ENCODE data around the gene TMC7. TPM values are rescaled to one million over a fixed set of nuclear protein-coding genes. Genes with fewer than 3 reads are reported as not detected.

Gene TMC7
- total and polyA plus RNA-seq, 2 of the 13 experiments (the other 11 are each of a cell fraction or from before 2014, with no cell fraction given) = 1.2 to 5.1 TPM

GRCh38 chr16:19071811-19072777, 88.4 kb downstream of the TMC7 start (continued):
- 0 out of 2 replicates have a peak, but pooled peaks have one; percentile 59 for TF ChIP-seq ZSCAN5A (CRISPR knock-in tag; IDR thresholded peaks at IDR 0.05; ENCODE audit: borderline replicate concordance)
- TF ChIP-seq BCLAF1 (IDR thresholded peaks at IDR 0.05) = no peak
- no peak for TF ChIP-seq ZNF143 (CRISPR knock-in tag; IDR thresholded peaks at IDR 0.05)
- 0 out of 2 replicates have a peak, but pooled peaks have one; percentile 35 for TF ChIP-seq KDM3A (CRISPR knock-in tag; IDR thresholded peaks at IDR 0.05; ENCODE audit: low read depth)
- no peak for TF ChIP-seq ZSCAN22 (CRISPR knock-in tag; IDR thresholded peaks at IDR 0.05)
- no peak for TF ChIP-seq ARNTL (CRISPR knock-in tag; IDR thresholded peaks at IDR 0.05)
- TF ChIP-seq ZNF282 (IDR thresholded peaks at IDR 0.05; ENCODE audit: partially characterized antibody) = no peak
- no peak for TF ChIP-seq TRAFD1 (CRISPR knock-in tag; IDR thresholded peaks at IDR 0.05; ENCODE audit: borderline replicate concordance)
- TF ChIP-seq KLF6 (CRISPR knock-in tag; IDR thresholded peaks at IDR 0.05) = no peak; the same call in 1 of the 2 replicates
- TF ChIP-seq EEA1 (CRISPR knock-in tag; IDR thresholded peaks at IDR 0.05; ENCODE audit: borderline replicate concordance) = no peak
- TF ChIP-seq ZKSCAN8 (CRISPR knock-in tag; IDR thresholded peaks at IDR 0.05; ENCODE audit: borderline replicate concordance) = peak; percentile 73; the same call in 1 of the 2 replicates
- TF ChIP-seq MAFF (IDR thresholded peaks at IDR 0.05; ENCODE audit: low read depth, low read length) = no peak
- TF ChIP-seq ARID3A (IDR thresholded peaks at IDR 0.05; ENCODE audit: low read depth, low read length) = no peak; the same call in 1 of the 2 replicates
